HL-60 (cell line): ENCODE results near the gene HIP1R.

Experiments used
- CTCF ChIP-seq: IDR thresholded peaks from one replicate; pipeline ENCODE4 v1.5.1; 2011; ENCODE audit warnings: low read length, control low read depth, inconsistent platforms; ENCODE audit not compliant: insufficient read depth
- GABPA ChIP-seq: IDR thresholded peaks from 2 replicates; pipeline ENCODE4 v1.6.1; 2012; ENCODE audit warnings: low read depth
- POLR2AphosphoS5 ChIP-seq: IDR thresholded peaks from 2 replicates; pipeline ENCODE4 v1.6.1; 2012; ENCODE audit warnings: low read depth
- REST ChIP-seq: IDR thresholded peaks from 2 replicates; pipeline ENCODE4 v1.6.1; 2012; ENCODE audit warnings: low read depth; ENCODE audit not compliant: insufficient replicate concordance

GRCh38 chr12:122870163-122870842, 35.0 kb downstream of the HIP1R start:
- no peak for TF ChIP-seq CTCF
- TF ChIP-seq POLR2AphosphoS5: no peak
- no peak for TF ChIP-seq GABPA
- no peak for TF ChIP-seq REST
